Measurements from ENCODE around the gene UBE2Q2.
"Not testable (repeated sequence)": the region's sequence is repeated elsewhere in the genome, so short reads cannot be mapped to it uniquely, and the experiment has no call there.

UBE2Q2 gene

DNA sequence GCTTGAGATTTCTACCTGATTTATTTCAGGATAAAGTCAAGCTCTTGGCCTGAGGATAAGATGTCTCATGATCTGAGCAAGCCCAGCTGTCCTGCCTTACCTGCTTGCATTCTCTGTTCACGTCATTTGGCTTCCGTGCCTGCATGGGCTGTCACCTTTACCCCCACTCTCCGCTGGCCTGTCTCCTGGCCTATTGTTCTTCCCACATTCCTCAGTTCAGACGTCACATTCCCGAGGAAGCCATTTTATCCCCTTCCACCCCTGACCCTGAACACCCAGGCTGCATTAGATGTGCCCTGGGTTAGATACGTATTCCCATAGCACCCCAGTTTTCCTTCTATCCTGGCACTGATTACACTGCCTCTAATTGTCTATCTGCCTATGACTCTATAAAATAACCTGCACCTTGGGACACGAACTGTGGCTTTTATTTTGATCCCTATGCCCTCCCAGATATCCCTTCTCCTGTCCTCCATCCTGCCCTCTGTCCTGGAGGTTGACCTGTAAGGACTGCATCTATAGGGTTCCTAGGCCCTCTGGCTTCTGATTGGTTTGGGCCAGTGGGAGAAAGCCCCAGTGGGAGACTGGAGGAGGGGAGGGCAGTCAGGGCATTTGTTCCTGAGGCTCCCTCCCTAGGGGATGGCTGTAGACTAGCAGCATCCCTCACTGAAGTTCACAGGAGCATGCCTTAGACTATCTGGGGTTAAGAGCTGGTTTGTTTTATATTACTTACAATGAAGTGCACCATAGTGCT, 19.2 kb upstream of the UBE2Q2 start:
- no peak for DNase-seq (ENCODE audit: low spot score)

DNA sequence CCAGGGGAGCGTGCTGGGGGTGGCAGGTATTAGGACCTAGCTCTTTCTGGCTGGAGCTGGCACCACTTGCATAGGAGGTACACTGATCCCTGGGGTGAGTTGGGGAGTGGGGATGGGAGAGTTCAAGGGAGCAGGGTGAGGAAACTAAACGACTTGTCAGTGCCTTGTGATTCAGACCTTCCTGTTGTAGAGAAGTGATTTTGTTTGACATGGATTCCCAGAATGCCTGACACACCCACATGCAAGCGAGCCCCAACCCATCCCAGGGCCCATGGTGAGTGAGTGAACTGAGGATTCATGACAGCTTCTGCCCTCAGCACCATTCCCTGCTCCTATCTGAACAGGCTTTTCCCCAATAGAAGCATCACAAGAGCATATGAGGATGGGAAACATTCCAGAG, 15.6 kb upstream of the UBE2Q2 start:
- no peak for DNase-seq (ENCODE audit: low spot score)

DNA sequence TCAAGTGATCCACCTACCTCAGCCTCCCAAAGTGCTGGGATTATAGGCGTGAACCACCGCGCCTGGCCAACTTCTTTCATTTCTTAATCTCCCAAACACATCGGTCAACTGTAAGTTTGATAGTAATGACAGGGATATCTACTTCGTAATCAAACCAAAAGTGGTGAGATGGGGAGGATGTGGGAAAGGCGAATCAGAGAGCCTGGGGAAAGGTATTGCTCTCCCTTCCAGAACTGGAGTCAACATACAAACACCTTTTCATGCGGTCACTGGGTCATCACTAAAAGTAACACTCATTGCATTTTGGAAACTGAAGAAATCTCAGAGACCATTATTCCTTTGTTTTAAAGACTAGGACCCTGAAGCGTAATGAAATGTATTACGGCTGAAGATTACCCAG, 14.8 kb upstream of the UBE2Q2 start:
- DNase-seq (ENCODE audit: low spot score) = no peak

DNA sequence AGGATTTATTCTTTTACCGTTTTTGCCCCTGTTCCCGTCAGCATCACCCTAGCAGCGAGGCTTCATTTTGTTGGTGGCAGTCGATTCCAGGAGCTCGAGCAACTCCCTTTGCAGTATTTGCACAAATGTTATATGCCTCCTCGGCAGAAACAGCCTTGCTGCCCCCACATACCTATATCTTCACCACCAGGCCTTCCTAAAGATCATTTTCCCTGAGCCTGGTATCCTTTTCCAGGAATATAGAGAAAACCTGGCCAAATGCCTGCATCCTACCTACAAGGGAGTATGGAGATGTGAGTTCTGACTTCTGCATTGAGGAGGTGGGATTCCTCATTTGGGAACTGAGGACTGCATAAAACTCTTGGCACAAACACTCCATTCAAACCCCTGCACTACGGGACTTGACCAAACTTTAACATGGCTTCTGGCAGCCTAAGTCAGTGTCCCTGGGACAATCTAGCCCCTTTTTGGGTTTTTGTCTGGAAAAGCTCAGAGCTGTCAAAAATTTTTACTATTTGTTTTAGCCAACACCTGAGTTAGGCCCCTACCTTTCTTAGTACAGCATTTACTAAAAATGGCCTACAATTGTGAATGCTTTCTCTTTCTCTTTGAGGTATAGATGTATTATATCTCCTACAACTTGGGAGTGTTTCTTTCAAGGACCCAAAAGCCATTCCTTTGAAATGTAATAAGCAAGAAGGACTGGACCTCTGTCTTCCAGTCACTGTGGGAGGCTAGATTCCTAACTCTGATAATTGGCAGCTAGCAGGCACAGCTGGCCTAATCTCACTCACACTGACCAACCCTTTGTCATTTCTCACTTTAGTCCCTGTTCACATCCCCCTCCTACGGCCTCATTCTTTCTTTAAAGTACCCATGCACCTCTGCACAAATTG, 12.1 kb upstream of the UBE2Q2 start:
- no peak for DNase-seq (ENCODE audit: low spot score)

DNA sequence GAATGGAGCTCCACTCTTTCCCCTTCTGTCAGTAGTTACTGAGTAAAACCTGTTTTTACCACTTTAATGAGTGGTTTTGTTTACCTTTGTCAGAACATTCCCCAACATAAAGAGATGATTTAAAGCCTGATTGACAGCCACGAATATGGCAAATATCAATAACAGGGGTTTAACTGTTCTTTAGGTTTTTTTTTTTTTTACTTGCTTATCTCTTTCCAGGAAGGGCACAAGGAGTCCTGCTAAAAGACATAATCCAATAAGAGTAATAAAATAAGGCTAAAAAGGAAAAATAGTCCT, 11.5 kb upstream of the UBE2Q2 start:
- DNase-seq (ENCODE audit: low spot score) = no peak

DNA sequence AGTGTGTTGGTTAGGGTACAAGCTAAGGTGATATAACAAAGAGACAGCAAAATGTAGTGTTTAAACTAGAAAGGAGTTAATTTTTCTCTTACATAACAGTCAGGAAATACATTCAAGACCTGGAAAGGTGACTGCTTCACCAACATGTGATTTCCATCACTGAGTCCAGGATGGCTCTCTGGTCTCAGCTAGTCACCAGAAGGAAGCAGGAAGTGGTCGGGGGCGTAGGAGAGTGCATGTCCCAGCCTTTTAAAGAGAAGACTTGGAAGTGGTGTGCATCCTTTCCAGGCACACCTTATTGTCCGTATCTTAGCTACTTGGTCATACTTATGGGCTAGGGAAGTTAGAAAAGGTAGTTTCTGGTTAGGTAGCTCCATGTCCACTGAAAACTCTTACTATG, 11.1 kb upstream of the UBE2Q2 start:
- no peak for DNase-seq (ENCODE audit: low spot score)

DNA sequence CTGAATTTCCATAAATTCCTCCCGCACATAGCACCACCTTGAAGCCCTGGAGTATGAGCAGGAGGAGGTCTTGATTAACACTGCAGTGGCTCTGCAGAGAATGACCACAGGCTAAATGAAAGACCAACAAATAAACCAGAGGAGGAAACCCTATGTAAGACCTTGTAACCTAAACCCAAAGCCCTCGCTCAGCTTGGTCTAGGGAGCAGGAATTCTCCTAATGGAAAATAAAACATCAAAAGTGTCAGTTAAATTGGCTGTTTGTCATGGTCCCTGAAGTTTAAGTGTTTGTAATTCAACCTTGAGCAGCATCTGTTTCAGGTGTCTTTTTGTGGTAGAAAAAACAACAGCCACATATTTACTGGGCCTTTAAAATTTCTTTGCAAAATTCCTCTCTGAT, 9.2 kb upstream of the UBE2Q2 start:
- DNase-seq (ENCODE audit: low spot score) = no peak

DNA sequence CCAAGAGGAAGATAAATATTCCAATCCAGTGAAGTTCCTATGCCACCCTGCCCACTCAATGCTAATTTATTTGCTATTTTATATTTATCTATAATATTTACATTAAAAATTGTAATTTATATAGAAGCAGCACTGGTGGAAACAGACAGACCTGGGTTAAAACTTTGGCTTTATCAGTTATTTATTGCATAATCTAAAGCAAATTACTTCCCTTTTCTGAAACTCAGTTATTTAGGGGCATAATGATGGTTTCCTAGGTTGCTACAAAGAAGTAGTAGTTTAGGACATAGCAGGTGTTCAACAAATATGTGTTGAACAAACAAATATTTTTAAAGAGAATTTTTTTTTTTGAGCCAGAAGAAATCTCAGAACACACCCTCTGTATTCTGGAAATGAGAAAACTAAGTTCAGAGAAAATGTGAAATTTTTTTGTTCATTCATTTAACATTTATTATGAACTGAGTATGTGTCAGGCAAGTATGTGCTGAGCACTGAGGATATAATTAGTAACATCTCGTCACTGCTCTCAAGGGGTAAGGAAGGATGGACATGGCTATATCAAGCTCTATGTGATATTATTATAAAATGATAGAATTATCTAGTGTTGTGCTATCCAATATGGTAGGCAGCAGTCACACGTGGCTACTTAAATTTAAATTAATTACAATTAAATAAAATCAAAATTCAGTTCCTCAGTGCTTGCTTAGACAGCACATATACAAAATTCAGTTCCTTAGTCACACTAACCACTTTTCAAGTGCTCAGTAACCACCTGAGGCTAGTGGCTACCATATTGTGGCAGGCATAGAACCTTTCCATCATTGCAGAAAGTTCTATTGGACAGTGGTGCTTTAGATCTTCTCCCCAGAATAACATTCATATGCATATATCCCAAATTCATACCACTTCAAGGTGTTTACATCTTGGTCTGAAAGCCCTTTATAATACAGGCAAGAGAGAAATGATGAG, 7.0 kb upstream of the UBE2Q2 start:
- no peak for DNase-seq (ENCODE audit: low spot score)

DNA sequence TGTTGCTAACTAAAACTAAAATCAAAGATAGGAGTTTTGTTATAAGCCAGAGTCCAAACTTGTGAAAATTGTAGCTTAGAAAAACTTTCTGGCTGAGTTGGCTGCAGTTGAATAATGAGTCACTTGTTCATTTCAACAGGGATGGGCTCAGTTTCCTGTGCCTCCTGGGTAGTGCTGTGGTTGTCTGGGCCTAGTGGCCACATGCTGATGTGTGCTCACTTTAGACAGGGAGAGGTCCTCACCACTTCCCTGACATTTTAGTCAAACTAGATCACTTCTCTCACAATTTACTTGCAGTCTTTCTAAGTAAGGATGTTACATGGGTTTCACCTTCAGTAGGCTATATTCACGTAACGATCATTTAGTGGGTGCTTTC, 6.3 kb upstream of the UBE2Q2 start:
- DNase-seq (ENCODE audit: low spot score) = no peak

DNA sequence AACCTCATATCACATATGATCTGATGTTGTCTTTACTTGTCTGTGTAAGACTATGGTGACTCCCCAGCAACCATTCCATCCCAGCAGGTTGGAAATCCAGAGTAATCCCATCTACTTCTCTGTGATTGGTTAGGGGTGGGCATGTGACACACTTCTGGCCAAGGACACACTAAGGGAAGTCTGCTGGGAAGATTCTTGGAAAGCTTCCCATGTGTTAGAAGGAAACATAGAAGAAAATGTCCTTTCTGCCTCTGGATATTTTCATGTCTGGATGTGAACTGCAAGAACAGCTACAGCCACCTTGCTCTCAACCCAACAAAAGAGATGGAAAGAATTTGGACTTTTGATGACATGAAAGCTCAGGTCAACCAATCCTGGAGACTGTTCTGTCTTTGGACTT, 2.6 kb upstream of the UBE2Q2 start:
- no peak for DNase-seq (ENCODE audit: low spot score)

DNA sequence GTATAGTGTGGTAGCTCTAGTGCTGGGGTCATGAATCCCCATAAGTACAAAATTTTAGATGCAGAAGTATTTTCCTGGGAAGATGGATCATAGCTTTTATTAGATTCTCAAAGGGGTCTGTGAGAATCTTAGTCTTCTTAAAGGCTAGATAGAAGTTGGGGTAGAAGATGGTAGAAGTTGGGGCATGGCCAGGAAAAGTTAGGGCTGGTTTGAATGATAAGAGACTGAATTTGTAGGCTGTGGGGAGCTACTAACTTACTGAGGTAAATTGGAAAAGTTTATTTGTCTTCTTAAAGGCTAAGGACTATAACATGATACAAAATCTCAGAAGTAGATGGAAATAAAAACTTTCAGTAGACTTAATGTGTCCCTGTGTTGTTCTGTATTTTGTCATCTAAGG, 1.6 kb upstream of the UBE2Q2 start:
- no peak for DNase-seq (ENCODE audit: low spot score)

DNA sequence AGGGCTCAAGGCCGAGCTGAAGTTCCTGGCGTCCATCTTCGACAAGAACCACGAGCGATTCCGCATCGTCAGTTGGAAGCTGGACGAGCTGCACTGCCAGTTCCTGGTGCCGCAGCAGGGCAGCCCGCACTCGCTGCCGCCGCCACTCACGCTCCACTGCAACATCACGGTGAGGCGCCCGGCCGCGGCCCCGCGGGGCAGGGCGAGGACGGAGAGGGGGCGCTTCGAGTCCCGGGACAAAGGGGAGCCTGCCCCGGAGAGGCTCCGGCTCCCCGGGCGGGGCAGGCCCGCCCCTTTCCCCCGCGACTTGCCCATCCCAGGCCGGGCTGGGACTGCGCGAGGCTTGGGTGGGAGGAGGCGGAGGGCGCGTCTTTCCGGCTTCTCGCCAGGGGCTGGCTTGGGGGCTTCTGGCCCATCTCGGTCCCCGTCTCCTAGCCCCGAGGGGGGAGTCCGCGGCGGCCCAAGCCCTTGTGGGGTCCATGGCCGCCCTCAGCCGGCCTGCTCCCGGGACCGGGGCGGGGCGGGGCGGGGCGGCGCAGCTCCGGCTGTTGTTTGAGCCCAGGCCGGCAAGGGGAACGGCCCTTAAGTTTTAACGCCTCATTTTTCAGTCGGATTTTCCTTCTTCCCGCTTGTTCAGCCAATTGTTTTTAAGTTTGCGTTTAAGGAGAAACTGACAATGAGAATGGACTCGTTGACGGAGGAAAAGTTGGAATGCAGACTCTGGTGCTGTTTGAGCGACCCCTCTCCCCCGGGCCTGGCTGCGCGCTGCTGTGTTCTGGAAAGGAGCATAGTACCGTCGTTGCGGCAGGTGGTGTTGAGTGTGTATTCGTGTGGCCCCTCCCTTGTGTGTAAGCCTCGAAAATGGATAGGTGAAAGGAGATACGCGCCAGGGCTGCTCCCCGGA, 683 bp downstream of the UBE2Q2 start:
- peak; percentile 56 for DNase-seq (ENCODE audit: low spot score)

DNA sequence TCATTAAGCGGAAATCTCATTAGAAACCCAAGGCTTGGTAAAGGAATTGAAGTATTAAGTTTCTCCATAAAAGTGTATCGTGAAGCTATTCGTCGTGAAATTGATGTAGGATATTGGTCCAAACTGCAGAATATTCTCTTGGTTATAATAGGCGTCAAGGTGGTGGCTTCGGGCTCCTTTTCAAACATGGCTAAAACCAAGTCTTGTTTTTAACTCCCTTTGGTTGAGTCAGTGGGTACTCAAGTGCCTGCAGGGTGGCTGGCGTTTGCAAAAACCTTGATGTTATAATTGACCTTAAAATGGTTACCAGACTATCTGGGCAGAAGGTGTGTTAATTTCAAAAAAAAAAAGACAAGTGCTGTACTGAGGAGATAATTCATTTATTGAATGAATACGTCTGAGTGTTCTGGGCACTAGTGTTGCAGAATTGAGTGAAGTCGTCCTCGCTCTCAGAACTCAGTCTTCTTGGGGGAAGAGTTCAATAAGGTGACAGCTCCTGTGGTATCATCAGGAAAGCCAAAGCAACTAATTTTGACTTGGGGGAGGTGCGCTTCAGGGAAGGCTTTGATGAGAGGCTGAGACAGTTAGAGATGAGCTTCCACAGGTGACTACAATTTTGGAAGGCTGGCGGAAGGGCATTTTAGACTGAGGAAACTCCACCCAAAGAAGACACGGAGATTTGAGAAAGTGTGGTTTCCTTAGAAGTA, 1.5 kb downstream of the UBE2Q2 start:
- no peak for DNase-seq (ENCODE audit: low spot score)

DNA sequence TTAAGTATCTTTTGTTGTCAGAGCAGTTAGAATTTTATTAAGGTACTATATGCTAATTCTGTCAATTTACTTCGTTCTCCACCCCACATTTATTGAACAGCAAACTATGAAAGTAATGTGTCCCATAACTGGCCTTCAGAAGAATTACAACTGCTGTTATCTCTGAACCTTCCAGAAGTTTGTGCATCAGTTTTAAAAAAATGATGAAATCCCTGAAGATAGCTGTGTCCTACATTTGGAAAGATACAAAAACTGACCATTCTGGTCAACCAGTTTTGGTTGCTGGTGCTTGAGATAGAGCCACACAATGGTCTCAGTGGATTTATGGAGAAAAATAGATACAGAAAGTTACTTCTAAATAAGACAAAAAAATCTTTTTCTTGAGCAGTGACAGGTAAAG, 5.9 kb downstream of the UBE2Q2 start:
- DNase-seq (ENCODE audit: low spot score) = no peak

DNA sequence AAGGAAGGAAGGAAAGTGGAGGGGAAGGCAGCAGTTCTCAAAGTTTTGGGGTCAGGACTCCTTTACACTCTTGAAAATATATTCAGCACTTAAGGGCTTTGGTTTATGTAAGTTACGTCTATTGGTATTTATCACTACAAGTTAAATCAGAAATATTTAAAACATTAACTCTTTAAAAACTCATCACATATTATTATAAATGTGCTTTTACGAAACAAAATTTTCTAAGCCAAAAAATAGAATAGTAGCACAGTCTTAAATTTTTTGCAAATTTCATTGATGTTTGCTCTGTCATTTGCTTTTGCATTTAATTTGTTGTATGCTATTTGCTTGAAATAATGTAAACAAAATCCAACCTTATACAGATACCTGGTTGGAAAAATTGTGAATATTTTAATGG, 7.5 kb downstream of the UBE2Q2 start:
- no peak for DNase-seq (ENCODE audit: low spot score)

DNA sequence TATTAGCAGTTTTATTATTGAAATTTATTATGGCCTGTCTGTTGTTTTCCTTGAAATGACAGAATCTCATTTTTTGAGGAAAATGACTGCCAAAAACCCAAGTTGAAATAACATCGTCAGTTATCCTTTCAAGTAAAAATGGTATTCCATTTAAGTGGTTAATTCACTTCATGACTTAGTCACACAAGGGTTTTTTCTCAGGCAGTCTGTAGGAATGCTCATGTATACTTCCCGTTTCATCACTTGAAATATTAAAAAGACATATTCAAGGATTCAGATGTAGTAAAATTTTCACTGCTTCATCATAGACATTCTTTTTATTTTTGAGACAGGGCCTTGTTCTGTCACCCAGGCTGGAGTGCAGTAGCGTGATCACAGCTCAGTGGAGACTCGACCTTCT, 8.3 kb downstream of the UBE2Q2 start:
- DNase-seq (ENCODE audit: low spot score) = not testable (repeated sequence)

DNA sequence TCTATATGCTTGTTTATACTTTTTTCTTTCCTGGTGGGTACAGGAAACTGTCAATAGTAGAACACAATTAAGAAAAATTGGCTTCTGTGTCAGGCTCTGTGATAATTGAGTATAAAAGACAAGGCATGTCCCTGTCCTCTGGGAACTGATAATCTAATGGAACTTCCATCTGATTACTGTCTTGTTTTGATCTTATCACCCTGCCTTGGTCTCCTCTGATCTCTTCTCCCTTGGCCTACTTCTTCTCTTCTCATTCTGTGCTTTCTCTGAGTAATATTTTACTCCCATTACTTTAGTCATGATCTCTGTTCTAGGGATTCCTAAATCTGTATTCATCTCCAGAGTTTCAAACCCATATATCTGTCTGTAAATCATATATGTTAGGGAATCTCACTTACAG, 14.6 kb downstream of the UBE2Q2 start:
- DNase-seq (ENCODE audit: low spot score) = no peak

DNA sequence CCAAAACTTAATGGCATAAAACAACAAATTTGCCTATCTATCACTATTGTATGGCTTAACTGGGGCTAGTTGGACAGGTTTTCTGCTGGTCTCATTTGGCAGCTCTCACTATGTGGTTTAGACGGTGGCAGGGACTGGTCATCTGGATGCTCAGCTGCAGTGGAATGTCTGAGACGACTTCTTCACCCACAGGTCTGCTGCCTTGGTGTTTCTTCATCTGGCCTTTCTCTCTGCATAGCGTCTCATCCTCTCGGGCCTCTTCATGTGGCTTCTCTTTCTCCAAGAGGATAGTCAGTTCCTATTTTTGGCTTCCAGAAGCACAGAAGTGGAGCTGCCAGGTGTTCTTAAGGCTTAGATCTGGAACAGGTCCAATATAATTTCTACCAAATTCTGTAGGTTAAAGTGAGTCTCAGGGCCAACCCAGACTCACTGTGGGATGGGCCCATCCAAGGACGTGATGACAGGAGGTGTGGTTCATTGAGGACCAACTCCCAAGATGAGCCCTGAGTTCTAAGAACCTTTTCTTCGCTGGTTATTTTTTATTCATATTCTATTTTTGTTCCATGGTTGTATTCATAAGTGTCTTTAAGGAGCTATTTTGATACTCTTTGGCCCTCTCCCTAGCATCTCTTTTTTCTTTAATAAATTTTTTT, 18.6 kb downstream of the UBE2Q2 start:
- no peak for DNase-seq (ENCODE audit: low spot score)

DNA sequence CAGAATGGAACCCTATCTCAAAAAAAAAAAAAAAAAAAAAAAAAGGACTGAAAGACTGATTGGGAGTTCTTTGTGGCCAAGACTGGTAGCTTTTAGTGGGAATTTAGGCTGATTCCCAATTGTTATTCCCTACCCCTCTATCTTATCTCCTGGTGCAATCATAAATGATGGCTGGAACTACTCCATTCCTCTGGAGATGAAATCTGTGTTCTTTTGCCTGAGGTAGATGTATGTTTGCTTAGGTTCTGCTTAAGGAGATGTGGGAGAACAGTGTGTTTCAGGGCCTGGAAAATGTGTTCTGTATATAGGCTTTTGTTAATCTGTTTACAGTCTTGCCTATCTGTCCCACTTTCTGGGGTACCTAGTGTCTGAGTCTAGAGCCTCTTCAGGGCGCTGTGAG, 19.5 kb downstream of the UBE2Q2 start:
- DNase-seq (ENCODE audit: low spot score) = no peak

All from Ammon's horn (tissue), 1 donor.